MM.1S (cell line): ENCODE data around the gene SLC25A53.

Experiments used
- DNase-seq: peaks from one replicate; pipeline ENCODE4 v3.0.0-alpha.2; 2015
- H2AFZ ChIP-seq: fragments of 300-600 bp; sonication (generic); 2 replicates; pipeline ENCODE4 v1.6.0; 2016; ENCODE audit warnings: antibody characterized with exemption, low read length
- H3F3A ChIP-seq: fragments of 300-600 bp; sonication (generic); 2 replicates; pipeline ENCODE4 v1.6.1; 2016; ENCODE audit warnings: mild to moderate bottlenecking, antibody characterized with exemption, low read length, moderate library complexity, mixed read lengths; ENCODE audit not compliant: insufficient read depth
- H3K27ac ChIP-seq: fragments of 300-600 bp; sonication (generic); 2 replicates; pipeline ENCODE4 v1.5.1; 2016; ENCODE audit warnings: mild to moderate bottlenecking, low read length
- H3K27me3 ChIP-seq: fragments of 300-600 bp; sonication (generic); replicated peaks from 2 replicates; pipeline ENCODE4 v1.6.0; 2016; ENCODE audit warnings: low read length; ENCODE audit not compliant: insufficient read depth
- H3K36me3 ChIP-seq: fragments of 300-600 bp; sonication (generic); replicated peaks from 2 replicates; pipeline ENCODE4 v1.6.1; 2016; ENCODE audit warnings: mild to moderate bottlenecking, low read length, mixed read lengths; ENCODE audit not compliant: insufficient read depth
- H3K4me1 ChIP-seq: fragments of 300-600 bp; sonication (generic); 2 replicates; pipeline ENCODE4 v1.6.1; 2016; ENCODE audit warnings: low read length, mixed read lengths
- H3K4me2 ChIP-seq: fragments of 300-600 bp; sonication (generic); 2 replicates; pipeline ENCODE4 v1.6.0; 2016; ENCODE audit warnings: low read depth, low read length
- H3K4me3 ChIP-seq: fragments of 300-600 bp; sonication (generic); 2 replicates; pipeline ENCODE4 v1.5.1; 2016; ENCODE audit warnings: low read length, mixed read lengths
- H3K79me2 ChIP-seq: fragments of 300-600 bp; sonication (generic); 2 replicates; pipeline ENCODE4 v1.6.1; 2016; ENCODE audit warnings: mixed run types, low read length, mixed read lengths
- H3K9ac ChIP-seq: fragments of 300-600 bp; sonication (generic); 2 replicates; pipeline ENCODE4 v1.6.1; 2016; ENCODE audit warnings: low read length, mixed read lengths
- H3K9me2 ChIP-seq: fragments of 300-600 bp; sonication (generic); replicated peaks from 2 replicates; pipeline ENCODE4 v1.6.1; 2016; ENCODE audit warnings: mild to moderate bottlenecking, low read length, mixed read lengths; ENCODE audit not compliant: insufficient read depth
- H3K9me3 ChIP-seq: fragments of 300-600 bp; sonication (generic); replicated peaks from 2 replicates; pipeline ENCODE4 v1.6.1; 2016; ENCODE audit warnings: mild to moderate bottlenecking, low read length, mixed read lengths; ENCODE audit not compliant: insufficient read depth
- H4K20me1 ChIP-seq: fragments of 300-600 bp; sonication (generic); 2 replicates; pipeline ENCODE4 v1.6.1; 2016; ENCODE audit warnings: mild to moderate bottlenecking, low read length, moderate library complexity, mixed read lengths; ENCODE audit not compliant: insufficient read depth
- EZH2 ChIP-seq: fragments of 300-600 bp; sonication (generic); optimal IDR thresholded peaks from 2 replicates; pipeline ENCODE3; 2017; ENCODE audit warnings: low read depth, mild to moderate bottlenecking, antibody characterized with exemption, low read length, mixed read lengths
- EZH2phosphoT487 ChIP-seq: fragments of 300-600 bp; sonication (generic); IDR thresholded peaks from 2 replicates; pipeline ENCODE4 v1.6.1; 2018; ENCODE audit warnings: antibody characterized with exemption, low read length
- TF ChIP-seq, protein P1 (sequence below): fragments of 300-600 bp; sonication (generic); IDR thresholded peaks from 2 replicates; pipeline ENCODE4 v1.5.1; 2016; ENCODE audit warnings: antibody characterized with exemption, low read length, mixed read lengths

SLC25A53 gene

DNA sequence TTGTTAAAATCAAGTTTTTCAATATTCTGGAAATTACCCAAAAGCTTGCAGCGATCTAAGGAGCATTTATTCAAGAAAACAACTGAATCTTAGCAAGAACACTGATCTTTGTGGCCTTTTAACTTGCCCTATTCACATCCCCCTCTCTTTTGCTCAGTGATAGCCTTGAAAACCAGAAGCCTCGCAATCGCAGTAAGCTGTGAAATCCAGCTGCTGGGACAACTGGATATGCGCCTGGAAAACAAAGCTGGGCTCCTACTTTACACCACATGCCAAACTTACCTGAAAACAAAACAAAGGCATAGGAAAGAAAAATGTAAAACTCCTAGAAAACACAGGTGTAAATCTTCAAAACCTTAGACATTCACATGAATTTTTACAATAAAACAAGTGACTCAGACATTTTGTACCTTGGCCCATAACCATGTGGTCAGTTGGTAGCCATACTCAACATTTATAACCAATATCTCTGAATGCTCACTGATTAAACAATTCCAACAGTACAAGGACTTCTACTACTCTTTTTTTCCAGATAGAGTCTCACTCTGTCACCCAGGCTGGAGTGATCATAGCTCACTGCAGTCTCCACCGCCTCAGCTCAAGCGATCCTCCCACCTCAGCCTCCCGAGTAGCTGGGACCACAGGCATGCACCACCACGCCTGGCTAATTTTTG, 15.6 kb downstream of the SLC25A53 start:
- no peaks in the 10 kb centered on the region for H3K79me2 ChIP-seq
- H3K9me2 ChIP-seq, result no peaks in the 10 kb centered on the region
- no peak overlapping the region for H3K9ac ChIP-seq
- no peak overlapping the region for H3K27ac ChIP-seq
- H3F3A ChIP-seq, result no peaks in the 10 kb centered on the region
- H3K36me3 ChIP-seq, result no peaks in the 10 kb centered on the region
- no peak overlapping the region for H3K4me2 ChIP-seq
- no peak overlapping the region for H3K4me3 ChIP-seq
- no peaks in the 10 kb centered on the region for H3K9me3 ChIP-seq
- no peaks in the 10 kb centered on the region for H4K20me1 ChIP-seq
- TF ChIP-seq EZH2 (no peak), EZH2phosphoT487 (no peak)
- TF ChIP-seq, protein P1, sequence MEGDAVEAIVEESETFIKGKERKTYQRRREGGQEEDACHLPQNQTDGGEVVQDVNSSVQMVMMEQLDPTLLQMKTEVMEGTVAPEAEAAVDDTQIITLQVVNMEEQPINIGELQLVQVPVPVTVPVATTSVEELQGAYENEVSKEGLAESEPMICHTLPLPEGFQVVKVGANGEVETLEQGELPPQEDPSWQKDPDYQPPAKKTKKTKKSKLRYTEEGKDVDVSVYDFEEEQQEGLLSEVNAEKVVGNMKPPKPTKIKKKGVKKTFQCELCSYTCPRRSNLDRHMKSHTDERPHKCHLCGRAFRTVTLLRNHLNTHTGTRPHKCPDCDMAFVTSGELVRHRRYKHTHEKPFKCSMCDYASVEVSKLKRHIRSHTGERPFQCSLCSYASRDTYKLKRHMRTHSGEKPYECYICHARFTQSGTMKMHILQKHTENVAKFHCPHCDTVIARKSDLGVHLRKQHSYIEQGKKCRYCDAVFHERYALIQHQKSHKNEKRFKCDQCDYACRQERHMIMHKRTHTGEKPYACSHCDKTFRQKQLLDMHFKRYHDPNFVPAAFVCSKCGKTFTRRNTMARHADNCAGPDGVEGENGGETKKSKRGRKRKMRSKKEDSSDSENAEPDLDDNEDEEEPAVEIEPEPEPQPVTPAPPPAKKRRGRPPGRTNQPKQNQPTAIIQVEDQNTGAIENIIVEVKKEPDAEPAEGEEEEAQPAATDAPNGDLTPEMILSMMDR, result no peak
- no peak overlapping the region for H2AFZ ChIP-seq
- DNase-seq, result no peak
- no peaks in the 10 kb centered on the region for H3K27me3 ChIP-seq
- H3K4me1 ChIP-seq, result 0 out of 2 replicates have a peak, but pooled peaks cover 1% of the 10 kb centered on the region

DNA sequence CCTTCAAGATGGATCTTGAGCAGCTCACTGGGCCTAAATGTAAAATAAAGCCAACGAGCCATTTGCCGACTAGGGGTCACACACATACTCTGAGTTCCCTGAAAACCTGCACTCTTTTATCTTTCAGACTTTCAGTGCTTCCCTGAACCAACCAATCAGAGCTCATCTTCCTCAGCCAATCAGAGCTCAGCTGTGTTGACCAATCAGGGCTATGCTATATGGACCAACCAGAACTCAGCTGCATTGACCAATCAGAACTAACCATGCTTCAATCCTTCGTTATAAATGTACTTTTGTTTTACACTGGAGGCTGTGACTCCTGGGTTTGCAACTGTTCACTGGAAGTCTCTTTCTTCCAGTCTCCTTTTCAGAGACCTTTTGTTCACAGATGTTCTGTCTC, 19.3 kb downstream of the SLC25A53 start:
- H3K9me2 ChIP-seq, result no peaks in the 10 kb centered on the region
- no peaks in the 10 kb centered on the region for H3K79me2 ChIP-seq
- TF ChIP-seq EZH2, result no peak
- no peak for TF ChIP-seq EZH2phosphoT487
- TF ChIP-seq, protein P1, result no peak
- no peak overlapping the region for H3K4me2 ChIP-seq
- no peak overlapping the region for H3K4me3 ChIP-seq
- H3K4me1 ChIP-seq, result 0 out of 2 replicates have a peak, but pooled peaks cover 3% of the 10 kb centered on the region
- H3K36me3 ChIP-seq, result no peaks in the 10 kb centered on the region
- H2AFZ ChIP-seq, result no peak overlapping the region
- no peaks in the 10 kb centered on the region for H4K20me1 ChIP-seq
- no peak overlapping the region for H3K27ac ChIP-seq
- H3K9ac ChIP-seq, result no peak overlapping the region
- no peaks in the 10 kb centered on the region for H3F3A ChIP-seq
- H3K9me3 ChIP-seq, result no peaks in the 10 kb centered on the region
- DNase-seq, result peak; percentile 8
- no peaks in the 10 kb centered on the region for H3K27me3 ChIP-seq

GRCh38 chrX:104136241-104137019, 20.4 kb downstream of the SLC25A53 start:
- Histone ChIP-seq H3K9me3 (no peaks in the 10 kb centered on the region), H3K4me3 (no peak overlapping the region), H3K4me2 (peak overlapping the region; percentile 47; the same call in 1 of the 2 replicates), H2AFZ (0 out of 2 replicates have a peak overlapping the region, but pooled peaks have one; percentile 38), H3F3A (no peaks in the 10 kb centered on the region), H3K27me3 (no peaks in the 10 kb centered on the region), H3K9me2 (no peaks in the 10 kb centered on the region), H3K9ac (no peak overlapping the region), H4K20me1 (no peaks in the 10 kb centered on the region), H3K79me2 (no peaks in the 10 kb centered on the region), H3K27ac (no peak overlapping the region), H3K36me3 (no peaks in the 10 kb centered on the region), H3K4me1 (0 out of 2 replicates have a peak, but pooled peaks cover 3% of the 10 kb centered on the region)
- peak; percentile 69 for DNase-seq
- TF ChIP-seq EZH2phosphoT487 (no peak), EZH2 (no peak)
- TF ChIP-seq, protein P1, result peak; percentile 73
